ENCODE data around the gene TMCO1. TPM values are rescaled to one million over a fixed set of nuclear protein-coding genes. Genes with fewer than 3 reads are reported as not detected.
"Not testable (repeated sequence)": the region's sequence is repeated elsewhere in the genome, so short reads cannot be mapped to it uniquely, and the experiment has no call there.

The TMCO1 gene
- total RNA-seq, 4 donors from 2014 or later = 29.7 to 183 (median 72.9) TPM

- no peaks in the 10 kb centered on the region for H3K4me1 ChIP-seq
- H3K4me3 ChIP-seq = no peak overlapping the region
- H3K27ac ChIP-seq = no peak overlapping the region
- H3K9me3 ChIP-seq = no peaks in the 10 kb centered on the region
- TF ChIP-seq CTCF (IDR thresholded peaks at IDR 0.05) = no peak
- no peak for TF ChIP-seq POLR2A (IDR thresholded peaks at IDR 0.05)
- DNase-seq = no peak
- no peaks in the 10 kb centered on the region for H3K27me3 ChIP-seq
- H3K36me3 ChIP-seq = no peaks in the 10 kb centered on the region
Measured at GRCh38 chr1:165799387-165799786, 30.7 kb upstream of the TMCO1 start.

- no peak for DNase-seq
- H3K4me1 ChIP-seq = no peaks in the 10 kb centered on the region
- no peak overlapping the region for H3K27ac ChIP-seq
- no peaks in the 10 kb centered on the region for H3K9me3 ChIP-seq
- H3K27me3 ChIP-seq = no peaks in the 10 kb centered on the region
- H3K36me3 ChIP-seq = no peaks in the 10 kb centered on the region
- no peak overlapping the region for H3K4me3 ChIP-seq
- TF ChIP-seq CTCF (IDR thresholded peaks at IDR 0.05) (no peak), POLR2A (IDR thresholded peaks at IDR 0.05) (no peak)
Measured at GRCh38 chr1:165795894-165796293, 27.2 kb upstream of the TMCO1 start.

GRCh38 chr1:165793951-165794350 is 25.3 kb upstream of the TMCO1 start:
- Histone ChIP-seq H3K4me3 (no peak overlapping the region), H3K9me3 (no peaks in the 10 kb centered on the region), H3K4me1 (no peaks in the 10 kb centered on the region), H3K27ac (no peak overlapping the region), H3K27me3 (no peaks in the 10 kb centered on the region), H3K36me3 (no peaks in the 10 kb centered on the region)
- no peak for DNase-seq
- TF ChIP-seq POLR2A (IDR thresholded peaks at IDR 0.05) = no peak
- TF ChIP-seq CTCF (IDR thresholded peaks at IDR 0.05) = no peak

- Histone ChIP-seq H3K27ac (no peak overlapping the region), H3K4me3 (no peak overlapping the region), H3K36me3 (no peaks in the 10 kb centered on the region), H3K9me3 (no peaks in the 10 kb centered on the region), H3K4me1 (no peaks in the 10 kb centered on the region), H3K27me3 (no peaks in the 10 kb centered on the region)
- DNase-seq = no peak
- TF ChIP-seq CTCF (IDR thresholded peaks at IDR 0.05) (no peak), POLR2A (IDR thresholded peaks at IDR 0.05) (no peak)
Measured at GRCh38 chr1:165787741-165788140, 19.1 kb upstream of the TMCO1 start.

GRCh38 chr1:165783519-165783918 is 14.9 kb upstream of the TMCO1 start:
- not testable (repeated sequence) for H3K36me3 ChIP-seq, H3K27ac ChIP-seq, H3K9me3 ChIP-seq, H3K27me3 ChIP-seq, H3K4me3 ChIP-seq, H3K4me1 ChIP-seq, DNase-seq

GRCh38 chr1:165778197-165778596 is 9.5 kb upstream of the TMCO1 start:
- not testable (repeated sequence) for H3K4me3 ChIP-seq

GRCh38 chr1:165773324-165773965 is 4.8 kb upstream of the TMCO1 start:
- H3K4me3 ChIP-seq = no peak overlapping the region
- no peak for TF ChIP-seq CTCF (IDR thresholded peaks at IDR 0.05)
- no peak for TF ChIP-seq POLR2A (IDR thresholded peaks at IDR 0.05)
- H3K9me3 ChIP-seq = no peaks in the 10 kb centered on the region
- no peaks in the 10 kb centered on the region for H3K27me3 ChIP-seq
- no peak for DNase-seq
- peaks cover 0 to 7% (median 3%) of the 10 kb centered on the region in 4 donors for H3K4me1 ChIP-seq
- no peak overlapping the region for H3K27ac ChIP-seq
- no peaks in the 10 kb centered on the region for H3K36me3 ChIP-seq

More at GRCh38 chr1:165778197-165778596, 9.5 kb upstream of the TMCO1 start:
- H3K4me1 ChIP-seq, H3K27ac ChIP-seq, DNase-seq, H3K9me3 ChIP-seq, H3K36me3 ChIP-seq, H3K27me3 ChIP-seq: not testable (repeated sequence)

Data from Peyer's patch (tissue), 4 donors.